CD4-positive, alpha-beta T cell (primary cell): Measurements from ENCODE around the gene MMP26. TPM values are rescaled to one million over a fixed set of nuclear protein-coding genes. Genes with fewer than 3 reads are reported as not detected.

Experiments used
- ATAC-seq: fragments of 200-7000 bp; cut with Tn5 transposase; one replicate; pipeline ENCODE4 v1.10.0; 2022; ENCODE audit warnings: mild to moderate bottlenecking; ENCODE audit not compliant: poor library complexity
- CTCF ChIA-PET: fragments of 350-600 bp; sonication (Branson Sonifier 250); formaldehyde crosslinking; loops from one replicate; lab custom pipeline; 2021; ENCODE audit warnings: antibody characterized with exemption, inconsistent platforms; lab: Charles Lee
- POLR2A ChIA-PET: fragments of 350-600 bp; sonication (Branson Sonifier 250); formaldehyde crosslinking; loops from one replicate; lab custom pipeline; 2021; ENCODE audit warnings: antibody characterized with exemption, inconsistent platforms; lab: Charles Lee
- DNase-seq, 14 experiments: peaks; one replicate each; pipeline ENCODE4 v3.0.0-alpha.2; 2013 to 2020; ENCODE audit warnings: mixed read lengths in 2 of 14
- H3K27ac ChIP-seq, 2 donors: one replicate each; pipeline versions ENCODE4 v1.5.1 to v1.7.0; 2013; ENCODE audit warnings: low read length in 2 of 2, low read depth in 1 of 2, mild to moderate bottlenecking in 1 of 2
- H3K27me3 ChIP-seq, 2 experiments: 1 replicate in 1 of 2; 2 replicates in 1 of 2; pipeline versions ENCODE4 v1.6.1 to v1.7.0; 2013; ENCODE audit warnings: low read length in 2 of 2, control low read depth in 1 of 2, mild to moderate bottlenecking in 1 of 2, moderate library complexity in 1 of 2; ENCODE audit not compliant: insufficient read depth in 2 of 2, control insufficient read depth in 1 of 2
- H3K36me3 ChIP-seq: one replicate; pipeline ENCODE4 v1.6.1; 2013; ENCODE audit warnings: low read length, control low read depth; ENCODE audit not compliant: insufficient read depth
- H3K4me1 ChIP-seq: one replicate; pipeline ENCODE4 v1.6.1; 2013; ENCODE audit warnings: low read length, control low read depth; ENCODE audit not compliant: insufficient read depth
- H3K4me3 ChIP-seq: one replicate; pipeline ENCODE4 v1.5.1; 2013; ENCODE audit warnings: mild to moderate bottlenecking, low read length, moderate library complexity
- H3K9me3 ChIP-seq, 2 experiments: 1 replicate in 1 of 2; 2 replicates in 1 of 2; pipeline versions ENCODE4 v1.6.1 to v1.7.0; 2013; ENCODE audit warnings: low read length in 2 of 2, mild to moderate bottlenecking in 2 of 2, control low read depth in 1 of 2, moderate library complexity in 1 of 2; ENCODE audit not compliant: control insufficient read depth in 1 of 2, insufficient read depth in 1 of 2
- H3K27ac Mint-ChIP-seq: one replicate; pipeline ENCODE4 v1.8.0; 2020; ENCODE audit warnings: mixed read lengths
- H3K27me3 Mint-ChIP-seq: one replicate; pipeline ENCODE4 v1.8.0; 2021; ENCODE audit warnings: mixed read lengths
- H3K36me3 Mint-ChIP-seq: one replicate; pipeline ENCODE4 v1.8.0; 2021; ENCODE audit warnings: low read depth, mixed read lengths
- H3K4me1 Mint-ChIP-seq: one replicate; pipeline ENCODE4 v1.8.0; 2021; ENCODE audit warnings: low read depth, mixed read lengths
- H3K4me3 Mint-ChIP-seq: one replicate; pipeline ENCODE4 v1.8.0; 2020; ENCODE audit warnings: mild to moderate bottlenecking, mixed read lengths
- H3K9me3 Mint-ChIP-seq: one replicate; pipeline ENCODE4 v1.8.0; 2020; ENCODE audit warnings: mixed read lengths
- CTCF ChIP-seq: fragments of 200-600 bp; IDR thresholded peaks from one replicate; pipeline ENCODE4 v1.8.0; 2022; ENCODE audit warnings: antibody characterized with exemption, mild to moderate bottlenecking
- intact Hi-C, 2 experiments: fragments of 100-400 bp; cut with DNase I in 1 of 2; cut with micrococcal nuclease in 1 of 2; formaldehyde crosslinking; loops; one replicate each; pipeline versions ENCODE4 v1.15.1 to v1.9.0; 2023 to 2025; cut with DNase I, micrococcal nuclease
- total RNA-seq, 174 experiments: library from RNA in 2 of 174; stranded (reverse) in 2 of 174; gene quantifications; one replicate each; pipeline ENCODE4 v1.2.3 and lab custom pipeline; 2021 to 2026

MMP26 gene
- total RNA-seq, 2 experiments from 2014 or later = not detected

- H3K4me3 ChIP-seq = no peak overlapping the region
- H3K36me3 ChIP-seq = no peaks in the 10 kb centered on the region
- Mint-ChIP-seq H3K36me3 (no peaks in the 10 kb centered on the region), H3K27me3 (peaks cover 1% of the 10 kb centered on the region), H3K4me3 (no peak overlapping the region), H3K4me1 (no peaks in the 10 kb centered on the region), H3K9me3 (no peaks in the 10 kb centered on the region), H3K27ac (no peak overlapping the region)
- H3K4me1 ChIP-seq = no peaks in the 10 kb centered on the region
- ChIA-PET CTCF (no interaction called here), POLR2A (no interaction called here)
- TF ChIP-seq CTCF = no peak
- no peak overlapping the region for H3K27ac ChIP-seq
- no peaks in the 10 kb centered on the region for H3K9me3 ChIP-seq
- DNase-seq = no peak
- ATAC-seq = no peak
- peaks cover 0 to 1% of the 10 kb centered on the region in 2 experiments for H3K27me3 ChIP-seq
- intact Hi-C loops = no loop called here
Measured at GRCh38 chr11:4684631-4685285, 19.8 kb upstream of the MMP26 start.

- Histone ChIP-seq H3K27ac (no peak overlapping the region), H3K27me3 (no peaks in the 10 kb centered on the region), H3K4me3 (no peak overlapping the region), H3K4me1 (no peaks in the 10 kb centered on the region), H3K36me3 (no peaks in the 10 kb centered on the region), H3K9me3 (no peaks in the 10 kb centered on the region)
- Mint-ChIP-seq H3K27ac (no peak overlapping the region), H3K9me3 (no peaks in the 10 kb centered on the region), H3K4me3 (no peak overlapping the region), H3K36me3 (no peaks in the 10 kb centered on the region), H3K27me3 (peaks cover 10% of the 10 kb centered on the region), H3K4me1 (no peaks in the 10 kb centered on the region)
- CTCF ChIA-PET = no interaction called here
- no peak for TF ChIP-seq CTCF
- POLR2A ChIA-PET = no interaction called here
- ATAC-seq = no peak
- no peak for DNase-seq
- intact Hi-C loops = no loop called here
Measured at GRCh38 chr11:4695442-4695841, 9.1 kb upstream of the MMP26 start.

DNA sequence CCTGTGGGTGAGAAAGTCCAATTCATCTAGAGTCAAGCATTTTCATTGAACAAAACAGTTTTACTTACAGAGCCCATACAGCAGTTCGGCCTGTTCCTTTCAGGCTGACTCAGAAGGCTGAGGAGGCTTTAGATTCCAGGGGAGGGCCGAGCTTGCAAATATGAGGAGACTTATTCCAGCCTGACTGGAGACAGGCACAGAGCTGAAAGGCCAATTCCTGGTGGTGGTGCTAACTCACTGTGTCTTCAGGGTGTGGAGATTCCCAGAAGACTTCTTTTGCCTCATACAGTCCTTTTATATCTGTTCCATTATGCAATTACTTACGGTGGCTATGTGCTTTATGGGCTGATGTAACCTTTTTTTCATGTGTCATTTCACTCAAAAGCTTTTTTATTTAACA, 7.0 kb upstream of the MMP26 start, which contains the start of gene OR51E2:
OR51E2 (minus strand) TSS at position 269 of the 400 bp plus-strand sequence. CDS start 15,142 bp downstream, outside the sequence.
- H3K27ac ChIP-seq = no peak within 1 kb of the TSS
- no peak within 1 kb of the TSS for H3K4me3 ChIP-seq
- H3K36me3 ChIP-seq = no peaks in the 10 kb centered on the region
- ChIA-PET CTCF (no interaction called here), POLR2A (no interaction called here)
- H3K9me3 Mint-ChIP-seq = no peaks in the 10 kb centered on the region
- no peaks in the 10 kb centered on the region for H3K27me3 ChIP-seq
- H3K4me1 ChIP-seq = no peaks in the 10 kb centered on the region
- no peaks in the 10 kb centered on the region for H3K4me1 Mint-ChIP-seq
- H3K9me3 ChIP-seq = no peaks in the 10 kb centered on the region
- H3K27me3 Mint-ChIP-seq = peaks cover 4% of the 10 kb centered on the region
- H3K36me3 Mint-ChIP-seq = no peaks in the 10 kb centered on the region
- no peak for TF ChIP-seq CTCF
- no peak for DNase-seq
- H3K4me3 Mint-ChIP-seq = no peak within 1 kb of the TSS
- H3K27ac Mint-ChIP-seq = no peak within 1 kb of the TSS
- no peak for ATAC-seq
- intact Hi-C loops = no loop called here
